Erythroblast (primary cell): ENCODE results near the gene HTRA3.

Source experiments
- GATA1 ChIP-seq: IDR thresholded peaks from 2 replicates; pipeline ENCODE4 v1.6.1; 2011; ENCODE audit warnings: low read depth, mild to moderate bottlenecking, control low read depth, low read length, moderate library complexity
- POLR2A ChIP-seq: IDR thresholded peaks from 2 replicates; pipeline ENCODE4 v1.6.1; 2011; ENCODE audit warnings: mild to moderate bottlenecking, low read length

DNA sequence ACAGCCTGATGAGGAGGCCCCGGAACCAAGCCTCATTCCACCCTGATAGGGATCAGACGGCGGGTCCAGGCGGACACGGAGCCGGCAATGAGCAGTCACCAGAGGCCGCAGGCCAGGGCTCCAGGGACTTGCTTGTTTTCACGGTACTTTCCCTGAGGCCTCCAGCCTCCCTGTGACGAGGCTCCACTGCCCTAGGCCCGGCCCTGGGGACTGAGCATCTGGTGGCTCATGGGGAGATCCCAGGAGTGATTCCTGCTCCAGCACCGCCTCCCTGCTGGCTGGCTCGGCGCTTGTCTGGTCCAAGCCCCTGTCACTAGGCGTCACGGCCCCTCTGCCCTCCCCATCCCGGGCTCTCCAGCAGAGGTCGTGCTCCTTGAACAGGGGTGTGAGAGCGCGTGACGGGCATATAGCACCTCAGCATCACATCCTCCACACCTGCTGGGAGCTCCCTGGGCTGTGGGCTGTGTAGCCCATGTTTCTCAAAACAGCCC, 14.1 kb downstream of the HTRA3 start:
- TF ChIP-seq POLR2A (no peak), GATA1 (no peak)
